Fibroblast of villous mesenchyme (primary cell): ENCODE data around the gene NDUFB8. TPM values are rescaled to one million over a fixed set of nuclear protein-coding genes. Genes with fewer than 3 reads are reported as not detected.

Source experiments
- DNase-seq: peaks from one replicate; pipeline ENCODE4 v3.0.0-alpha.2; 2010; ENCODE audit warnings: low read depth
- H3K4me3 ChIP-seq: 2 replicates; pipeline ENCODE4 v1.5.1; 2011; ENCODE audit warnings: low read depth, mild to moderate bottlenecking, low read length
- CTCF ChIP-seq: IDR thresholded peaks from 2 replicates; pipeline ENCODE4 v1.5.1; 2012; ENCODE audit warnings: low read depth, mild to moderate bottlenecking, low read length; ENCODE audit not compliant: insufficient read depth
- total RNA-seq: library from RNA; depleted of rRNA; stranded (reverse); fragments of >200 nt; gene quantifications from 2 replicates; pipeline ENCODE4 v1.2.3, GENCODE V29; 2012

Gene NDUFB8
- total RNA-seq, 1 donor, result 109 TPM

- no peak for DNase-seq
- no peak for TF ChIP-seq CTCF
- H3K4me3 ChIP-seq, result no peak overlapping the region
These were observed 40.2 kb upstream of the NDUFB8 start for GRCh38 chr10:100569687-100570481.

- H3K4me3 ChIP-seq, result no peak overlapping the region
- no peak for TF ChIP-seq CTCF
- DNase-seq, result no peak
These were observed 39.2 kb upstream of the NDUFB8 start for GRCh38 chr10:100568912-100569311.

GRCh38 chr10:100567826-100568225 lies 38.2 kb upstream of the NDUFB8 start:
- no peak for DNase-seq
- TF ChIP-seq CTCF, result no peak
- no peak overlapping the region for H3K4me3 ChIP-seq

GRCh38 chr10:100567249-100567648 lies 37.6 kb upstream of the NDUFB8 start:
- DNase-seq, result no peak
- TF ChIP-seq CTCF, result no peak
- no peak overlapping the region for H3K4me3 ChIP-seq

GRCh38 chr10:100566561-100566960 lies 36.9 kb upstream of the NDUFB8 start:
- TF ChIP-seq CTCF, result no peak
- no peak overlapping the region for H3K4me3 ChIP-seq
- DNase-seq, result no peak

GRCh38 chr10:100565206-100565985 lies 35.7 kb upstream of the NDUFB8 start:
- no peak overlapping the region for H3K4me3 ChIP-seq
- DNase-seq, result no peak
- no peak for TF ChIP-seq CTCF
